ENCODE data around the gene CLCNKB.
"Not testable (repeated sequence)": the region's sequence is repeated elsewhere in the genome, so short reads cannot be mapped to it uniquely, and the experiment has no call there.

The CLCNKB gene

GRCh38 chr1:16015491-16015890 lies 28.1 kb upstream of the CLCNKB start:
- DNase-seq (ENCODE audit: low spot score) = no peak

GRCh38 chr1:16015960-16016901 lies 27.4 kb upstream of the CLCNKB start:
- no peak for DNase-seq (ENCODE audit: low spot score)

- no peak for DNase-seq (ENCODE audit: low spot score)
These were observed 26.5 kb upstream of the CLCNKB start for GRCh38 chr1:16017076-16017460.

- no peak for DNase-seq (ENCODE audit: low spot score)
These were observed 25.9 kb upstream of the CLCNKB start, which contains the start of gene HSPB7 for GRCh38 chr1:16017461-16018303. Gene HSPB7, minus strand, starts transcription at chr1:16018043. Its CDS starts 80 bp downstream, at chr1:16017963.

DNA sequence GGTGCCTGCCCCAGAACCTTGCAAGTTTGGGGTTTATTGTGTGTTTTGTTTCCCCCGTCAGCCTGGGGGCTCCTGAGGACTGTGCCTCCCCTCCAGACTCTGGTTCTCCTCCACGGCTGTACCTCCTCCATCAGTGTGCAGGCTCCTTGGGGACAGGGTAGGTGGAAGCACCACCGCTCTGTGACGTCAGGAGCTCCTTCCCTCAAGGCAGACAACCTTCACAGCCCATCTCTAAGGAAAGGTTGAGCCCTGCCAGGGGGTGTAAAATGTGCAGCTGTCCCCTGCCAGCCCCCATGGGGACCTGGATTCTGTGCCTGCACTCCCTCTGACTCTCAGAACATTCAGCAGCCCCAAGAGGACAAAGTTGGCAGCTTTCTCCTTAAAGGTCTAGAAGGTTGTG lies 25.3 kb upstream of the CLCNKB start:
- no peak for DNase-seq (ENCODE audit: low spot score)

DNA sequence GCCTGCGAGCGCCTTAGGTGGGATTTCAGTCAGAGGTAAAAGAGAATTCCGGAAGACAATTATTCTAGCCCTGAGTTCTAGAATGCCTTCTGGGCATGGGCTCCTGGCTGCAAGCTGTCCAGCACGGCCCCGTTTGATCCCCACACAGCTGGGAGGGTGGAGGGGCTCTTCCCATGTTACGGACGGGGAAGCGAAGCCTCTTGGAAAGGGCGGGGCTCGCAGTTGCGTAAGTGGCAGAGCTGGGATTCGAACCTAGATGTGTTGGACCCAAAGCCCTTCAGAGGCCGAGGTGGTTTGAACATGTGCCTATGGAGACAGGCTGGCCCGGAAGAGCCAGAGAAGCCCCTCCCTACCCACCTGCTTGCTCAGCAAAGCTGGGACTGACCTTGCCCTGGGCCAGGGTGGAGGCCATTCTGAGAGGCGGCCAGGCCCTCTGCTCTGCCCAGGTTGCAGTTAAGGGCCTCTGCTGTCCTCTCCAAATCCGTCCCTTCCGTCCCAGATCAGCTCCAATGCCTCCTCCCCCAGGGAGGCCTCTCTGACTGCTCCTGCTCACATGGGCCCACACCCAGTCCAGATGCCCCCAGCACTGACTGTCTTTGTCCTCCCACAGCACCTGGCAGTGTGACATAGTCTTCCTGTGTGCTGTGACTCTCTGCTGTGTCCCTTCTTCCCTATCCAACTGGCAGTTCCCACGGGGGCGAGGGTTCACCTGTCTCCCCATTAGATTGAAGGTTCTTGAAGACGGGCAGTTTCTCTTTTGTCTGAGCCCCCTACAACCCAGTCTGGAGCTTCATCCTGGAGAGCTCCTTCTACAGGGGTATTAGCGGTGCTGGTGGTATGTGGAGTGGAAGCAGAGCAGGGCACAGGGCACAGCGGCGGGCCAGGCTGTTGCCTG lies 24.6 kb upstream of the CLCNKB start:
- DNase-seq (ENCODE audit: low spot score) = no peak

- DNase-seq (ENCODE audit: low spot score) = no peak
These were observed 23.8 kb upstream of the CLCNKB start for GRCh38 chr1:16019644-16020277.

- DNase-seq (ENCODE audit: low spot score) = no peak
These were observed 23.3 kb upstream of the CLCNKB start for GRCh38 chr1:16020325-16020724.

DNA sequence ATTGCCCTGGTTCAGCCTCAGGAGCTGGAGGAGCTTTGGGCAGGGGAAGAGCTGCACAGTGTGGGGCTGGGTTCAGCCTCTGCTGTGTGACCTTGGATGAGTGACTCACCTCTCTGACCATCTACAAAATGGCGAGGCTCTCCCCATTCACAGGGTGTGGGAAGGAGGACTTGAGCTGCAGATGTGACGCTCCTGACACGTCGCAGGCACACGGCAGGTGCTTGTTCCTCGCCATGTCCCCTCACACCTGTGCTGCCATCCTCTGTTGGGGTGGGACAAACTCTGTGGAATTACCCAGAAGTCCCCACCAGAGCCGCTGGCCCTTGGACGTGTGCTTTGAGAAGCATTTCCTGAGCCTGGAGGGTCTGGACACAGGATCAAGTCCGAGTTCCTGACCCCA lies 22.7 kb upstream of the CLCNKB start:
- DNase-seq (ENCODE audit: low spot score) = not testable (repeated sequence)

DNA sequence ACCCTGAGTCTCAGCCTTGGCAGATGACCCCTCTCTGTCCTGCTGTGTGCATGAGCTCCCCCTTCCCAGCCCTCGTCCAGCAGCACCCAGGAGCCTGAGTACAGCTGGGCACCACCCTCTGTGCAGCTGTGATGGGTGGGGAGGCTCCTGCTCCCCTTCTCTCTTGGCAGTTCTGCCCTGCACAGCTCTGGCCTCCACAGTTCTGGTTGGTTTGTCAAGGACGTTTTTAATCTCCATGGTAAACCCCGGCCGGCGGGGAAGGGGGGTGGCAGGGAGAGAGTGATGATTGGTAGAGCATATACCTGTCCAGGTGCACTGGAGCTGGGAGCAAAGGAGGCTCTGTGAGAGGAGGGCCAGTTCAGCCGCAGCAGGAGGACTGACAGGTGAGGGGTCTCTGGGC lies 21.9 kb upstream of the CLCNKB start, which contains the start of gene CLCNKA:
Gene CLCNKA, plus strand, starts transcription at position 356 of the 400 bp plus-strand sequence. CDS start 584 bp downstream, outside the sequence.
- no peak for DNase-seq (ENCODE audit: low spot score)

GRCh38 chr1:16022393-16022792 lies 21.2 kb upstream of the CLCNKB start:
- no peak for DNase-seq (ENCODE audit: low spot score)

GRCh38 chr1:16023050-16023653 lies 20.4 kb upstream of the CLCNKB start:
- DNase-seq (ENCODE audit: low spot score) = no peak

DNA sequence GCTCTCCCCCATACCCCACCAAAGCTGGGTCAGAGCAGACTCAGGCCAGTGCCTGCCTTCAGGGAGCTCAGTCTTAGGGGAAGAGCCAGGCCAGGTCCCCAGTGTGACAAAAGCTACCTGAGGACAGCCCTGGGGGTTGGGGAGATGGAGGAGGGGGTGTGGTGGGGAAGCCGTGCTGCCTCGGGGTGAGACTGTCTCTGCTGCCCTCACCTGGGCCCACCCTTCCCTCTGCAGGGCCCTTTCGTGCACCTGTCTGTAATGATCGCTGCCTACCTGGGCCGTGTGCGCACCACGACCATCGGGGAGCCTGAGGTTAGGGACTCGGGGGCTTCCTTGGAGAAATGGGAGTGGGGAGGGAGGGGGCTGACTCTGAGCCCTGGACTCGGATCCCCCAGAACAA lies 17.3 kb upstream of the CLCNKB start:
- not testable (repeated sequence) for DNase-seq (ENCODE audit: low spot score)

- DNase-seq (ENCODE audit: low spot score) = no peak
These were observed 16.7 kb upstream of the CLCNKB start for GRCh38 chr1:16026723-16027484.

DNA sequence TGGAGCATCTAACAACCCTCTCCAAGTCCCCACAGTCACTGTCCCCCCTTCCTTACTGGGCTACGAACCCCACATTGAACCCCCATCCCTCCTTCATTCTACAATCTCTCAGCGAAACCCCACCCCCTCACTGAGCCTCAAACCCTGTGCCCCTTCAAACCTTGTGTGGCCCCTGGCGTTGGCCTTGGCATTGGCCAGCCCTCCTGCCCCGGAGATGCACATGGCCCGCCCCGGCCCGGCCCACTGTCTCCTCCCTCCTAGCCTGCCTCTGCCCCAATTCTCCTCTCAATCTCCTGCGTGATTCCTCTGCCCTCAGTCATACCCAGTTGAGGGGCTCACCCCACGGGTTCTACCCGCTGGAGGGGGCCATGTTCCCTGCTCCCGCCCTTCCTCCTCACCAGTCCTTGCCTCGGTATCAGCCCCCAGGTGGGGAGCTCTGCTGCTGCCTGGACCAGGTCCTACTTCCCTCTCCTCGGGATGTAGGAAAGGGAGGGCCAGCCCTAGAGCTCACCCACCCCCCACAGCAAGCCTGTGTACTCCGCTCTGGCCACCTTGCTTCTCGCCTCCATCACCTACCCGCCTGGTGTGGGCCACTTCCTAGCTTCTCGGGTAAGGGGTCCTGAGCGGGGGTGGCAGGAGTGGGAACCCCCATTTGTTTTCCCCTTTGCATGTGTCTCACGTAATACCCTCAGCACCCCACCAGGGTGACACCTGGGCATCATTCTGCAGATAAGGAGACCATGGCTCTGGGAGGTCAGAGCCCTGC lies 15.2 kb upstream of the CLCNKB start:
- no peak for DNase-seq (ENCODE audit: low spot score)

GRCh38 chr1:16029003-16029268 lies 14.6 kb upstream of the CLCNKB start:
- not testable (repeated sequence) for DNase-seq (ENCODE audit: low spot score)

DNA sequence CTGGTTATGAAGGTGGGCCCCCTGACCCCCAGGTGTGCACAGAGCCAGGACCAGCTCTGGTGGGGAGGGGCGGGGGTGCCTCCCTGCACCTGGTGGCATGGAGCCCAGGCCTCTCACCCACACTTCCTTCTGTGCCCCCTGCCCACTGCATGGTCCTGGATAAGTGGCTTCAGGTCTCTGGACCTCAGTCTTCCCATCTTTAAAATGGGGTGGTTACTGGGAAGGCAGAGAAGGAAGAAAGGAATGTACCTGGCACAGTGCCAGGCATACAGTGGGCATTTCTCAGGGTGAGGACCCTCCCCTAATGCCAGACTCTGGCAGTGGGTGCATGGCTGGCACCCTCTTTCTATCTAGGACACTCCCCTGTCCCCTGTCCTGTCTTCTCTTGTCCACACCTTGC lies 14.3 kb upstream of the CLCNKB start:
- DNase-seq (ENCODE audit: low spot score) = no peak

DNA sequence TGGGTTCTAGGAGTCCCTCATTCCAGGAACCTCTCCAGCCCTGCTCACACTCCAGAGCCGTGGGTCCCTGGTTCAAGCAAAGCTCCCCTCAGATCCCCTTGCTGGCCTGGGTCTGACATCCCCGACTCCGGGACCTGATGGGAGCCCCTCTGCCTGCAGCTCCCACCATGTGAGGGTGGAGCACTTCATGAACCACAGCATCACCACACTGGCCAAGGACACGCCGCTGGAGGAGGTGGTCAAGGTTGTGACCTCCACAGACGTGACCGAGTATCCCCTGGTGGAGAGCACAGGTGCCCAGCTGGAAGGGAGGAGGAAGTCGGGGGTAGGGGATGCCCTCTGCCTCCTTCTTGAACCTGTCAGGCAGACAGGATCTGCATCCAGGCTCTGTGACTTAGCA lies 12.0 kb upstream of the CLCNKB start:
- no peak for DNase-seq (ENCODE audit: low spot score)

DNA sequence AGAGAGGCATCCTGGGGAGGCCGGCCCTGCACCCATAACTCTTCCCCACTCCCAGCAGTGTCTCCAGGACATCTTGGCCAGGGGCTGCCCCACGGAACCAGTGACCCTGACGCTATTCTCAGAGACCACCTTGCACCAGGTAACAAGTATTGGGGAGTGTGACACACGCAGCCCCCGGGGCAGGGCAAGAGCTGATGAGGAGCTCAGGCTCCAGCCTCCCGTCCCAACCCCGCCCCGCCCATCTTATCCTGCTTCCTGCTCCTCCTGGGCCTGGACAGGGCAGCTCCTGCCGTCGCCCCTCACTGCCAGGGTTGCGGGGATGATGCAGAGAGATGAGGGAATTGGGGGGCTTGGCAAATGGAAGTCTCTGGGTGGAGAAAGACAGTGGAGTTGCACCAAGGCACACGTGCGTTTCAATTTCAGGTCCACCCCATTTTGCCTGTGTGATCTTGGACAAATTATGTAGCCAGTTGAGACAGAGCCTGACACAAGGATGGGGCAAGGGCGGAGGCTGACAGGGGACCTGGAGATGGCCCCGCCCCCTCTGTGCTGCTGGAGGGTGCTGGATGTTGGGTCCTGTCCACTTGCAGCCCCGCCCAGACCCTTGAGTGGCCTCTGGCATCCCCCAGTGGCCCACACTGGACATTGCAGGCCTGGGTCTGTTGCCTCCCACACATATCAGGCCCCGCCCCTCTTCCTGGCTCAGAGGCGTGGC lies 11.0 kb upstream of the CLCNKB start:
- peak; percentile 53 for DNase-seq (ENCODE audit: low spot score)
